M059J (cell line): ENCODE measurements around the gene GZMM. TPM values are rescaled to one million over a fixed set of nuclear protein-coding genes. Genes with fewer than 3 reads are reported as not detected.

Experiments used
- DNase-seq: peaks from one replicate; pipeline ENCODE4 v3.0.0-alpha.2; 2012; ENCODE audit warnings: low read depth
- total RNA-seq: library from RNA; depleted of rRNA; stranded (reverse); fragments of >200 nt; shearing (Covaris generic); gene quantifications from 2 replicates; pipeline ENCODE4 v1.2.3, GENCODE V29; 2014

Gene GZMM
- total RNA-seq, 1 experiment from 2014 or later, result 0.84 TPM

DNA sequence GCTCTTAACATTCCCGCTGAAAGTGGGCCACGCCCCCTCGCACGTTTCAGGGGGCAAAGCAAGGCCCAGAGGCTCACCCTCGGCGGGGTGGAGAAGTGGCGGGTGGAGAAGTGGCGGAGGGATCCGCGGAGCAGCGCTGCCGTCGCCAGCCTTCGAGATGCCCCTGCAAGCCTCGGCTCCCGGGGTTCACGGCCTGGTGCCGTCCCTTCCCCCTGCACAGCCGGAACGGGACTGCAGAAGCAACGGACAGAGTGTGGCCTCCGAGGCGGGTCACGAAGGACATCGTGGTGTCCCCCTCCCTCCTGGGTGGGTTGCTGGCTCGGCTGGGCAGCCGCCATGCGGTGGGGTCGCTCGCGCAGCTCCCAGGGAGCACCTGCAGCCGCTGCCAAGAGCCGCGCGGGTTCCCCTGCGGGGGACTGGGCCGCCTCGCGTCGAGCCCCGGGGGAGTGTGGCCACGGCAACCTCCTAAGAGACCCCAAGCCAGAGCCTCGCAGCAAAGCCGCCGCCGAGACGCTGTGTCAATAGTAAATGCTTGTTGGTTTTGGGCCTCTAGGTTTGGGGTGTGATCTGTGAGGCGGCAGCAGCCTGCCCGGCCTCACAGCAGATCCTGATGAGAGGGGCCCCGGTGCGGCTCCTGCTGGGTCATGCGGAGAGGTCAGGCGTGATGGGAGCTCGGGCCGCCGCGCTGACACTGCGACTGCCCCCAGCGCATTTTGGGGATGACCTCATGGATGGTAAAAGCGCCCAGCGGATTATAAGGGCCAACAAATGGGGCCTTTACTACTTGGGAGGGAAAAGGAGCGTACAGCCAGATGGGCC, 31.1 kb upstream of the GZMM start:
- DNase-seq, result no peak

DNA sequence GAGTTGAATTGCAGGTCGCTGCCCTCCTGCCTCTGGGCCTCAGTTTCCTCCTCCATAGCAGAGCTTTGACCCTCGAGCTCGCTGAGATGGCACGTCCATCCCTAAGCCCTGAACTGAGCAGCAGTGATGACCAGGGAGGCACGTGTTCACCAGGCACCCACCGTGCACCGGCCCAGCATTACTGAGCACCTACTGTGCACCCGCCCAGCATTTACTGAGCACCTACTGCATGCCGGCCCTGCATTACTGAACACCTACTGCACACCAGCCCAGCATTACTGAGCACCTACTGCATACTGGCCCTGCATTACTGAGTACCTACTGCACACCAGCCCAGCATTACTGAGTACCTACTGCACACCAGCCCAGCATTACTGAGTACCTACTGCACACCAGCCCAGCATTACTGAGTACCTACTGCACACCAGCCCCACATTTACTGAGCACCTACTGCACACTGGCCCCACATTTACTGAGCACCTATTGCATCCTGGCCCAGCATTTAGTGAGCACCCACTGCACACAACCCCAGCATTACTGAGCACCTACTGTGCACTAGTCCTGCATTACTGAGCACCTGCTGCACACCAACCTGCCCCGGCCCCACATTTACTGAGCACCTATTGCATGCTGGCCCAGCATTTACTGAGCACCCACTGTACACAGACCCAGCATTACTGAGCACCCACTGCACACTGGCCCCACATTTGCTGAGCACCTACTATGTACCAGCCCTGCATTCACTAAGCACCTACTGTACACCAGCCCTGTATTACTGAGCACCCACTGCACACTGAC, 30.3 kb upstream of the GZMM start:
- no peak for DNase-seq

DNA sequence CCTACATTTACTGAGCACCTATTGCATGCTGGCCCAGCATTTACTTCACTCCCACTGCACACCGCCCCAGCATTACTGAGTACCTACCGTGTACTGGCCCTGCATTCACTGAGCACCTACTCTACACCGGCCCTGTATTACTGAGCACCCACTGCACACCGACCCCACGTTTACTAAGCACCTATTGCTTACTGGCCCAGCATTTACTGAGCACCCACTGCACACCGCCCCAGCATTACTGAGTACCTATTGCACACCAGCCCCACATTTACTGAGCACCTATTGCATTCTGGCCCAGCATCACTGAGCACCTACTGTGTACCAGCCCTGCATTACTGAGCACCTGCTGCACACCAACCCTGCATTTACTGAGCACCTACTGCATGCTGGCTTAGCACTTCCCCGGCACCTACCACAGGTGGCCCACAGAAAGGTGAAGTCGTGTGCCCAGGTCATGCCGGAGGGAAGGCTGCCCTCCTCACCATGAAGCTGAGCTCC, 29.6 kb upstream of the GZMM start:
- DNase-seq, result no peak

DNA sequence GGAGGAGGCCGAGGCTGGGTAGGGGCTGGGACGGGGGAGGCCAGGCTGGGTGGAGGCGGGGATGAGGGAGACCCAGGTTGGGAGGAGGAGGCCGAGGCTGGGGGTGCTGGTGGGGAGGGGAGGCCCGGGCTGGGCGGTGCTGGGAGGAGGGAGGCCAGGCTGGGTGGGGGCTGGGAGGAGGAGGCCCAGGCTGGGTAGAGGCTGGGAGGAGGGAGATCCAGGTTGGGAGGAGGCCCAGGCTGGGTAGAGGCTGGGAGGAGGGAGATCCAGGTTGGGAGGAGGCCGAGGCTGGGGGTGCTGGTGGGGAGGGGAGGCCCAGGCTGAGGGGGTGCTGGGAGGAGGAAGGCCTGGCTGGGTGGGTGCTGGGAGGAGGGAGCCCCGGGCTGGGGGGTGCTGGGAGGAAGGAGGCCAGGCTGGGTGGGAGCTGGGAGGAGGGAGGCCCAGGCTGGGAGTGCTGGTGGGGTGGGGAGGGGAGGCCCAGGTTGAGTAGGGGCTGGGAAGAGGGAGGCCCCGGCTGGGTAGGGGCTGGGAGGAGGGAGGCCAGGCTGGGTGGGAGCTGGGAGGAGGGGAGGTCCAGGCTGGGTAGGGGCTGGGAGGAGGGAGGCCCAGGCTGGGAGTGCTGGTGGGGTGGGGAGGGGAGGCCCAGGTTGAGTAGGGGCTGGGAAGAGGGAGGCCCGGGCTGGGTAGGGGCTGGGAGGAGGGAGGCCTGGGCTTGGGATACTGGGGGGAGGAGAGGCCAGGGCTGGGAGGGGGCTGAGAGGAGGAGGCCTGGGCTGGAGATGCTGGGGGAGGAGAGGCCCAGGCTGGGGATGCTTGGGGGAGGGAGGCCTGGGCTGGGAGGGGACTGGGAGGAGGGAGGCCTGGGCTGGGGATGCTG, 25.9 kb upstream of the GZMM start:
- DNase-seq, result no peak

DNA sequence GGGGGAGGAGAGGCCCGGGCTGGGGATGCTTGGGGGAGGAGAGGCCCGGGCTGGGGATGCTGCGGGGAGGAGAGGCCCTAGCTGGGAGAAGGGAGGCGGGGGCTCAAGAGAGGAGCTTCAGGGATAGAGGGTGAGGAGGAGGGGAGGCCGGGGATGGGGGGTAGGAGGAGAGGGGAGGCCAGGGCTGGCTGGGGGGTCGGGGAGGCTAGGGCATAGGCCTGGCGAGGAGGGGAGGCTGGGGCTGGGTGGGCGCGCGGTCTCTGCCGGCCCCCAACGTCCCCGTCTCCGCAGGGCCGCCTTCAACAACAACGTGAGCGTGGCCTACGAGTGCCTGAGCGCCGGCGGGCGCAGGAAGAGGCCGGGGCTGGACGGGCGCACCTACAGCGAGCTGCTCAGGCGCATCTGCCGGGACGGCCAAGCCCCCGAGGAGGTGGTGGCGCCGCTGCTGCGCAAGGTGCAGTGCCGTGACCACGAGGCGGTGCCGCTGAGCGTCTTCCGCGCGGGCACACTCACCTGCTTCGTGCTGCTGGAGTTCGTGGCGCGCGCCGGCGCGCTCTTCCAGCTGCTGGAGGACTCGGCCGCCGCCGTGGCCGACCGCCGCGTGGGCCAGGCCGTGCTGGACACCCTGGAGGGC, 25.1 kb upstream of the GZMM start:
- no peak for DNase-seq

DNA sequence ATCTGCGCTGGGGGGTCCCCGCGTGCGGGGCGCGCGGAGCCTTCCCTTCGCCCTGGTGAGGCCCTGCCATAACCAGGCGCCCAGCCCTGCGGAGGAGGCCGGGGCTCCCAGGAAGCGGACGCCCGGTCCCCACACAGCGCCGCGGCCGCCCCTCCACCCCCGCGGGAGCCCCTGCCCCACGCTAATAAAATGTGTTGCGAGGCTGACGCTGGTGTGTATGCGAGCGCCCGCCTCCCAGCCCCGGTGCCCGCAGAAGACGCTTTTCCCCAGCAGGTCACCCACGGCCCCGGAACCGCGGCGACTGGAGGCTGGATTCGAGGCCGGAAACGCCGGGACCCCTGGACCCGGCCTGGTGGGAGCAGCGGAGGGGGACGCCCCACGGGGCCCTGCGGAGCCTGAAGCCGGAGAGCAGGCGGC, 24.4 kb upstream of the GZMM start:
- no peak for DNase-seq

DNA sequence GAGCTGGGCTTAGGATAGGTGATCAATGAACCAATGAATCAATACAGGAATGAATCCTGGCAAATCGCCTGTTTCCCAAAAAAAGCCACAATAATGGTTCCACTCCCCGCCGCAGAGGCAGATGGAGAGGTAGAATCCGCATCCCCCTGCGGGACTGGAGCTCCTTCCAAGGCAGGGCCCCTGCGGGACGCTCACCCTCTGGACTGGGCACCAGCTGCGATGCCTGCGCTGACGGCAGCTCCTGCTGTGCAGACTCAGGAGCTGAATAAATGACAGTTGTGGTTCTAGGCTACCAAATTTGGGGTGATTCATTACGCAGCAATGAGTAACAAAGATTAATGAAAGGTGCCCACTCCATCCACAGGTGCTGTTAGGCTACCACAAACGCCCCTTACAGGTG, 21.1 kb upstream of the GZMM start:
- no peak for DNase-seq

DNA sequence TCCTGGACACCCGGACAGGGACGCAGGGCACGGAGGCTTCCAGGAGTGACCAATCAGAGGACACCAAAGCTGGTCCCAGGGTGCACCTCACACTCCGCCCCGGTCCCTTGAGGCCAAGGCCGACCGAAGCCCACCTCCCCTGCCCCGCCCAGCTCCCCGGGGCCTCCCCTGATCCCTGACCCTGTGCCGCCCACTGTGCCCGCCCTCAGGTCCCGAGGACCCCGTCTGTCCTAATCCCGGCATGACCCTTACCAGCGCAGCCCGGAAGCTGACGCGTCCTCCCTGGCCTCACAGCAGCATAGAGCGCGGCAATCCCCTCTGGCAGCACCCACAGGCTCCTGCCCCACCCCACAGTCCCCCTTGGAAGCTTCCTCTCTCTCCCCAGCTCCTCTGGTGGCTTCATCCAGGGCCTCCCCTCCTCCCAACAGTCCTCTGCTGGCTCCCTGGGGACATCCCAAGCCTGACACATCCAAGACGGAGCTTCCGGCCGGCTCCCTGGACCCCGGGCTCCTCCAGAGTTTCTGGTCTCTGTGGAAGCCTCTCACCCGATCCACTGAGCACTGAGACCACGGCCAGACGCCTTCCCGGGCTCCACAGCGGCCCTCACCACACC, 19.7 kb upstream of the GZMM start:
- no peak for DNase-seq

DNA sequence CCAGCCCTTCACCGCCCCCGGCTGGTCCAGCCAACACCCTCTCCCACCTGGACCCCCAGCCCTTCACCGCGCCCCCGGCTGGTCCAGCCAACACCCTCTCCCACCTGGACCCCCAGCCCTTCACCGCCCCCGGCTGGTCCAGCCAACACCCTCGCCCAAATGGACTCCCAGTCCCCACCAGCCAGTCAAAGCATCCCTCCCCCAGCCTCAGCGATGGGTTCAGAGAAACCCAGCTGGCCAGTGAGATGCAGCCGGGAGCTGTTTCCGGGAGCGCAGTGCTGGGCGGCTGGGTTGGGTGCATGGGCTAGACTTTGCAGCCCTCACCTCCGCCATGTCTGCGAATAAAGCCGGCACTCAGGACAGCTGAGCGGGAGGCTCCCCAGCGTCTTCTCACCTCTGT, 18.8 kb upstream of the GZMM start:
- no peak for DNase-seq

DNA sequence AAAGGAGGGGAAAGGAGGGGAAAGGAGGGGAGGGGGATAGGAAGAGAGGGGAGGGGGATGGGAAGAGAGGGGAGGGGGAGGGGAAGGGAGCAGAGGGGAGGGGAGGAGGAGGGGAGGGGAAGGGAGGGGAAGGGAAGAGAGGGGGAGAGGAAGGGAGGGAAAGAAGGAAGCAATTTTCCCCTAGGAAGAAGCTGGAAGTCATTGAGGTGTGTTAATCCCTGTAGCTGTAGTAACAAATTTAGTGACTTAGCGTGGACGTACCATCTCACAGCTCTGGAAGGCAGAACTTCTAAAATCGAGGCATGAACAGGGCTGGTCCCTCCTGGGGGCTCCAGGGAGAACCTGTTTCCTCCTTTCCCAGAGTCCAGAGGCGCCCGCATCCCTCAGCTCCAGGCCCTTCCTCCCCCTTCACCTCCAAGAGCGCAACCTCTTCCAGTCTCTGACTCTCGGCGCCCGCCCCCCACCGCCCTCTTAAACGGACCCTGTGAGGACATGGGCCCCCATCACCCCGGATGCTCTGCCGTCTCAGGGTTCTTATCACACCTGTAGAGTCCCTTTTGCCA, 17.9 kb upstream of the GZMM start:
- no peak for DNase-seq

DNA sequence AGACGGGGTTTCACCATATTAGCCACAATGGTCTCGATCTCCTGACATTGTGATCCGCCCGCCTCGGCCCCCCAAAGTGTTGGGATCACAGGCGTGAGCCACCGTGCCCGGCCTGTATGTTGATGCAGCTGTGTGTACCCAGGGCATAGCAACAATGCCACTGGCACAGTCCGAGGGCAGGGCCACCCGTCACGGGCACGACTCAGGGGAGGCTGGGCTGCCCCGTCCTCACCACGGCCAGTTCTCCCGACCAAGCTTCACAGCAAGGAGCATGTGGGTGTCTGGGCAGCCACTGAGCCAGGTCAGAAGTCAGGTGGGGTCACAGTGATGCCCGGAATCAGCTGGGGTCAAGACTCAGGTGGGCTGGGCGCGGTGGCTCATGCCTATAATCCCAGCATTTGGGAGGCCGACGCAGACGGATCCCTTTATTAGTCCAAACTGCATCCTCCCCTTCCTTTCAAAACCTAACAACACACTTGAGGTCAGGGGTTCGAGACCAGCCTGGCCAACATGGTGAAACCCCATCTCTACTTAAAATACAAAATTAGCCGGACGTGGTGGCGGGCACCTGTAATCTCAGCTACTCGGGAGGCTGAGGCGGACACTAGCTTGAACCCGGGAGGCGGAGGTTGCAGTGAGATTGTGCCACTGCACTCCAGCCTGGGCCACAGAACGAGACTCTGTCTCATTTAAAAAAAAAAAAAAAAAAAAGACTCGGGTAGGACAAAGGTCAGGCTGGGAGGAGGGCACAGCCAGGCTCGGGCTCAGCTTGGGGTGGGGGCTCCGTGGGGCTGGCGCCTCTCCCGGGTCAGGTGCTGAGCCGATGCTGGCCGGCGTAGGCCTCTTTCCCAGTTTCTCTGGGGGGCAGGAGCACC, 13.5 kb upstream of the GZMM start:
- no peak for DNase-seq

DNA sequence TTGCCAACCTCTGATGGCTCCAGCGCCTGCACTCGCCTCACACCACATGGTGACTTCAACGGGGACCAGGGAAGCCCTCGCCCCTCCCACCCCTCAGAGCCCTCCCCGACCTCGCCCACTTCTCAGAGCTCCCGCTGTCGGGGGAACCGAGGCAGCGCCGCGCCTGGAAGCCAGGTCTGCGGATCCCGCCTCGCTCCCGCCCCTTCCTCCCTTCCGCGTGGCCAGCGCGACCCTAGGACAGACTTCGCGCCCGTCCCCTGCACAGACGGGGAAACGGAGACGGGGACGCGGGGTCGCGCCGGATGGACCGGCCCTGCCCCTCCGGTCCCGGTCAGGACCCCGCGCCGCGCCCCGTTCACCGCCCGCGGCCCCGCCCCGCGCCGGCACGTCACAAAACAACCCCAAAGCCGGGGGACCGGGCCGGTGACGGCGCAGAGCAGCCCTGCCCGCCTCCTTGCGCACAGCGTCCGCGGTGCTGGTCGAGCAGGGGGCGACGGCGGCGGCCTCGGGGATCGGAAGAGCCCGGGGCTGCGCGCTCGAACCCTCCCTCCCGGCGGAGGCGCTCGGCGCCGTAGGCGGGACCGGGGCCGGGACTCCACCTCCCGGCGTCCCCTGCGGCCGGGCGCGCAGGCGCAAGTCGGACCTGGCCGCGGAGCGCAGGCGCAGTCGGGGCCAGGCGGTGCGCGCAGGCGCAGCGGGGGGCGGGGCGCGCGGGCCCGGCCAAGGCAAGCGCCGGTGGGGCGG, 12.7 kb upstream of the GZMM start:
- peak; percentile 74 for DNase-seq

DNA sequence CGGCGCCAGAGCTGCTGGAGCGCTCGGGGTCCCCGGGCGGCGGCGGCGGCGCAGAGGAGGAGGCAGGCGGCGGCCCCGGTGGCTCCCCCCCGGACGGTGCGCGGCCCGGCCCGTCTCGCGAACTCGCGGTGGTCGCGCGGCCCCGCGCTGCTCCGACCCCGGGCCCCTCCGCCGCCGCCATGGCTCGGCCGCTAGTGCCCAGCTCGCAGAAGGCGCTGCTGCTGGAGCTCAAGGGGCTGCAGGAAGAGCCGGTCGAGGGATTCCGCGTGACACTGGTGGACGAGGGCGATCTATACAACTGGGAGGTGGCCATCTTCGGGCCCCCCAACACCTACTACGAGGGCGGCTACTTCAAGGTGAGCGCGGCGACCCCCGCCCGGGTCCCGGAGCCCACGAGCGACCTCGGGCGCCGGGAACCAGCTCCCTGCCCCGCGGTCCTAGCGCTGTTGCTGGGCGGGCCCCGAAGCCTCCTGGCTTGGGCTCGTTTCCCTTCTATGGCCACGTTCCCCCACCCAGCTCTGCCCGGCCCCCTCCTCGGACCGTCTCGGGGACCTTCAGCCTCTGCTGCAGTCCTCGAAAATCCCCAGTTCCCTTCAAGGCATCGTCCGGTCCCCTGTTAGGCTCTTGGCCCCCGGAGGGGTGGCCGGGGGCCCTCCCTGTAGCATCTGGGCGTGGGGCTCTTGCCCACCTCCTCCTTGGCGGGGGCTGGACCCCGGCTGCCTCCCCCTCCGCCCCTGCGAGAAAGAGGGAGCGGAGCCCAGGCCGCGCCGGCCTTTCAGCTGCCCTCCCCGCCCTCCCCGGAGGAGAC, 11.9 kb upstream of the GZMM start, which contains the start of gene CDC34:
CDC34 (plus strand) TSS at position 8 of the 808 bp plus-strand sequence; CDS start at position 180, 172 bp downstream.
- no peak for DNase-seq

DNA sequence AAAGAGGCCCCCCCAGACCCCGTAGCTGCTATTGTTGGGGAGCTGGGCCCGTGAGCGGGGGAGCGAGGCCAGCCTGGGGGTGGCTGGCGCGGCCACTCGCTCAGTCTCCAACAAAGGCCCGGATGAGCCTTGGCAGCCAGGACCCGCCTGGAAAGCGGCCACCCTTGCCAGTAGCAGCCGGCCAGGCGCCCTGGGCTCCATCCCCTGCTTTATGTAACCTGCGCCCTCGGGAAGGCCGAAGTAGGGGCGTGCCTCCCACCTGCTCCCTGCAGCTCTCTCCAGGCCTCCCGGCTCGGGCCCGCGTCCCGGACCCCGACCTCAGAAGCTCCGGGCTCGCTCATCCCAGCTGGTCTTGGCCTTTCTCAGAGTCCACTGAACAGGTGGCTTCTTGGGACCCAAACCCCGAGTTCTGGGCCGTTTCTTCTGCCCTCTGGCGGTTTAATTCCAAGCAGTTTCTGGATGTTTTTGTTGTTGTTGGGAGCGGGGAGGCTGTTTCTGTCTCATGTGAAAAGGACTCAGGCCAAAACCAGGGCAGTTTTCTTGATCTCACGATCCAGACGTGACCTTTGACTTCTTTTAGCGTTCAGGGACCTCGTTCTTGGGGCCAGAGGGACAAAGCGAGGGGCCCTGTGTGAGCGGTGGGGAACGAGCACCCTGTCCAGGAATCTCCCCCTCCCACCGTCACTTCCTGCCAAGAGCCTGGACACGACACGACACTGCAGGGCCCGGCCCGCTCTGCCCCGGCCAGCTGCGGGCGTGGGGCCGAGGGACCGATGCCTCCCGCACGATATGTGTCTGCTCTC, 11.1 kb upstream of the GZMM start:
- peak; percentile 77 for DNase-seq

DNA sequence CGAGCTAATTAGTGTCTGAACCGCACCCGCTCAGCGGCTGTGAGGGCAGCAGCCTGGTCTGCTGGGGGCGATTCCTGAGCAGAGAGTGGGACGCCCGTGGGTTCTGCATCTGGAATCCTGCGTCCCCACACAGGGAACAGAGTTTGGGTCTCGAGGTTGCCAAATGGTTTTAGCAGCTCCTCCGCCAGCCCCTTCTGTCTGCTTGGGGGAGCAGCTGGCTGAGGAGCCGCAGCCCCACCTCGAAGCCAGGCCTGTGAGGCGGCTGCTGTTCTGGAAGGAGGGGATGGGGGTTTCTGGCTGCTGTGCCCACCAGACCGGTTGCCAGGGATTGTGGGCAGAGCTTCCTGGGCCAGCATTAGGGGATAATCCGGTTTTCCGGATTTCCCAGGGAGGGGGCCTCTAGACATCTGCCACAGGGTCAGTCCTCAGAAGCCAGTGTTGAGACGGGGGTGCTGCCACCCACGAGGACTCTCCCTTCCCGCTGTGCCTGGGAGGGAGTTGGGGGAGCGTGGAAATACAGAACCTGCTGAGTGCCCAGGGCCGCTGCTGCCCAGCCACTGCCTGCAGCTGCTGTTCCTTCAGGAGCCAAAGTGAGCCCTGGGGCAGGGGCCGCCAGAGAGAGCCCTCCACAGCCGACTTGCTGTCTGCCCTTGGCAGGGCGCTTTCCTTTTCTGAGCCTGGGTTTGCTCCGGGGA, 10.3 kb upstream of the GZMM start:
- DNase-seq, result no peak

DNA sequence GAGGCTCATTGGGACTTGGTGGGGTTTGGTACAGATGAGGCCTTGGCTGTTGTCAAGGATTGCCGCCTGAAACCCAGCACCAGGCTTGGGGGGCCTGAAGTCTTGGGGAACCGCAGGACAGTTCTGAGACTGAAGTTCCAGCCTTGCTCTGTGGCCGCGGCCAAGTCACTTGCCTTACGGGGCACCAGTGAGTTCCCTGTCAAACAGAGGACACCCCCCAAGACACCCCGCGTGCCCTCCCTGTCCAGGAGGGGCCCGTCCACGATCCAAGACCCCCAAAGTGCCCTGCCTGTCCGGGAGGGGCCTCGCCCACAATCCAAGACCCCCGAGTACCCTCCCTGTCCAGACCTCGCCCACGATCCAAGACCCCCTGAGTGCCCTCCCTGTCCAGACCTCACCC, 9.8 kb upstream of the GZMM start:
- no peak for DNase-seq
